ENCODE measurements around the gene CACNA2D2. TPM values are rescaled to one million over a fixed set of nuclear protein-coding genes. Genes with fewer than 3 reads are reported as not detected.
A peak's percentile ranks its signal among the peaks of the same experiment; 100 is the strongest.

Gene CACNA2D2
- total and polyA plus RNA-seq, 2 of the 8 experiments (the other 6 are each of a cell fraction or from before 2014, with no cell fraction given), result 14.1 to 25.0 TPM

DNA sequence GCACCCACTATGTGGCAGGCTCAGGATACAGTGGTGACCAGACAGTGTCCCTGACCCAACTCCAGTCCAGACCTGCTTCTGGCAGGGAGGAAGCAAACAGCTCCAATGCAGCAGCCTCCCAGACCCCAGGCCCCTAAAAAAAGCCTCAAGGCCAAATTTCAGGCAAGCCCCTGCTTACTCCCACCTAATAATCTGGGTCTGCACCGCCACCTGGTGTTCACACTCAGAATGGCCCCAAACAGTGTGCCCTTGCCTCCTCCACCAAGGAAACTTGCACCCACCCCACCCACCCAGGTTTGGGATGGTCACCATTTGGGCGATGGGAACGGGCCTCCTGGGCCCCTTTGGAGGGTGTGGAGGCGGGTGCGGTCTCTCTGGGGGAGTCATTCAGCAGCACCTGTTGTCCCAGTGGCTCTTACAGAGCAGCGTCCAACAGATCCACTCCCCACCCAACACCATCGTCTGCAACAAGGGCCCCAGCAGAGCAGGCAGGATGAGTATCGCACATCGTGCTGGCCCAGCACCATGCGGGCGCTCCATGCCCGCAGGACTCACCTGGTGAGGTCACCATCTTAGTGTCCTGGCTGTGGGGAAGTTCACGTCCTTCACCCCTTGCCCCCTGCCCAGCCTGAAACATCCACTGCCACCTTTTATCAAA, 46.8 kb upstream of the CACNA2D2 start:
- no peak overlapping the region for H2BK5ac ChIP-seq (ENCODE audit: low read depth, low read length)
- H2BK15ac ChIP-seq (ENCODE audit: low read length), result peak overlapping the region; percentile 72
- DNase-seq (ENCODE audit: low read depth in 1 of 2, low spot score in 2 of 2) (peak in 1 of 2 experiments; percentile 94), FAIRE-seq (peak; percentile 42)
- H2BK12ac ChIP-seq (ENCODE audit: low read depth, low read length), result 0 out of 2 replicates have a peak overlapping the region, but pooled peaks have one; percentile 75
- no peak overlapping the region for H3K4me2 ChIP-seq (ENCODE audit: insufficient read depth in 1 of 2, low read depth in 2 of 2, low read length in 2 of 2)
- H2BK20ac ChIP-seq (ENCODE audit: low read length), result no peak overlapping the region
- H3K79me1 ChIP-seq (ENCODE audit: low read depth, low read length), result no peaks in the 10 kb centered on the region
- no peak overlapping the region for H3K4ac ChIP-seq (replicated peaks; ENCODE audit: insufficient read length, low read depth, low read length)
- peaks cover 0 to 3% (median 0%) of the 10 kb centered on the region in 4 experiments; a peak in 3 of 7 replicates for H3K27me3 ChIP-seq (replicated peaks in 1 of 4; ENCODE audit: control insufficient read depth in 3 of 4, extremely low read depth in 1 of 4, insufficient read depth in 3 of 4, low read length in 3 of 4)
- H4K8ac ChIP-seq (ENCODE audit: extremely low read depth, insufficient read depth, low read length), result peak overlapping the region; percentile 66
- H3K18ac ChIP-seq (ENCODE audit: extremely low read depth, low read length), result no peak overlapping the region
- TF ChIP-seq, protein P1, sequence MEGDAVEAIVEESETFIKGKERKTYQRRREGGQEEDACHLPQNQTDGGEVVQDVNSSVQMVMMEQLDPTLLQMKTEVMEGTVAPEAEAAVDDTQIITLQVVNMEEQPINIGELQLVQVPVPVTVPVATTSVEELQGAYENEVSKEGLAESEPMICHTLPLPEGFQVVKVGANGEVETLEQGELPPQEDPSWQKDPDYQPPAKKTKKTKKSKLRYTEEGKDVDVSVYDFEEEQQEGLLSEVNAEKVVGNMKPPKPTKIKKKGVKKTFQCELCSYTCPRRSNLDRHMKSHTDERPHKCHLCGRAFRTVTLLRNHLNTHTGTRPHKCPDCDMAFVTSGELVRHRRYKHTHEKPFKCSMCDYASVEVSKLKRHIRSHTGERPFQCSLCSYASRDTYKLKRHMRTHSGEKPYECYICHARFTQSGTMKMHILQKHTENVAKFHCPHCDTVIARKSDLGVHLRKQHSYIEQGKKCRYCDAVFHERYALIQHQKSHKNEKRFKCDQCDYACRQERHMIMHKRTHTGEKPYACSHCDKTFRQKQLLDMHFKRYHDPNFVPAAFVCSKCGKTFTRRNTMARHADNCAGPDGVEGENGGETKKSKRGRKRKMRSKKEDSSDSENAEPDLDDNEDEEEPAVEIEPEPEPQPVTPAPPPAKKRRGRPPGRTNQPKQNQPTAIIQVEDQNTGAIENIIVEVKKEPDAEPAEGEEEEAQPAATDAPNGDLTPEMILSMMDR (IDR thresholded peaks at IDR 0.05; ENCODE audit: control extremely low read depth in 1 of 3, insufficient read depth in 1 of 3, low read depth in 1 of 3, low read length in 3 of 3), result peak in 2 of 3 experiments; percentile 81 to 88; a peak in 3 of 4 replicates
- TF ChIP-seq RAD21 (IDR thresholded peaks at IDR 0.05 in 1 of 2, conservative IDR thresholded peaks at IDR 0.05 in 1 of 2; ENCODE audit: low read depth in 2 of 2, low read length in 2 of 2), result peak; percentile 91
- TF ChIP-seq CEBPB (IDR thresholded peaks at IDR 0.05; ENCODE audit: low read depth, low read length), result no peak
- 0 out of 2 replicates have a peak, but pooled peaks have one; percentile 11 for TF ChIP-seq SP1 (IDR thresholded peaks at IDR 0.05; ENCODE audit: low read depth, low read length)
- TF ChIP-seq CHD1 (IDR thresholded peaks at IDR 0.05; ENCODE audit: low read depth, low read length), result no peak
- TF ChIP-seq YY1 (IDR thresholded peaks at IDR 0.05; ENCODE audit: low read depth, low read length), result 0 out of 2 replicates have a peak, but pooled peaks have one; percentile 30
- no peak overlapping the region for H3K23ac ChIP-seq (ENCODE audit: insufficient read length)
- H3K79me2 ChIP-seq (ENCODE audit: control insufficient read depth in 1 of 2, insufficient read depth in 2 of 2, low read length in 2 of 2), result no peaks in the 10 kb centered on the region
- H2AFZ ChIP-seq (ENCODE audit: low read length), result no peak overlapping the region
- POLR2A ChIA-PET (ENCODE audit: partially characterized antibody), result interaction anchor here (0.8 kb wide), 2 partner anchors 12 to 15 kb away, joined by 3 read pairs; no protein-coding TSS in a partner anchor
- H3K9ac ChIP-seq (replicated peaks in 1 of 4; ENCODE audit: extremely low read depth in 1 of 4, low read depth in 3 of 4, low read length in 3 of 4), result no peak overlapping the region
- H2BK120ac ChIP-seq (replicated peaks; ENCODE audit: low read depth, low read length), result no peak overlapping the region
- no peak overlapping the region for H3K4me3 ChIP-seq (ENCODE audit: extremely low read depth in 1 of 4, insufficient read depth in 2 of 4, low read depth in 3 of 4, low read length in 4 of 4)
- H3K56ac ChIP-seq (replicated peaks; ENCODE audit: insufficient read length, low read depth, low read length), result no peak overlapping the region
- peak overlapping the region; percentile 59; the same call in 1 of the 2 replicates for H2AK5ac ChIP-seq (ENCODE audit: low read depth, low read length)
- 58% methylated on average over 13 of the region's 13 CpGs; no CpG with 5 or more reads in 1 of the 2 experiments for WGBS, 2 experiments (ENCODE audit: extremely low coverage in 1 of 2, insufficient coverage in 1 of 2, insufficient read length in 1 of 2, insufficient replicate concordance in 2 of 2, low coverage in 1 of 2, low lambda C conversion rate in 2 of 2, missing lambda C conversion rate in 1 of 2)
- no peak overlapping the region for H3K14ac ChIP-seq (ENCODE audit: insufficient read length)
- H4K5ac ChIP-seq (ENCODE audit: insufficient read length, low read depth, low read length), result no peak overlapping the region
- peak overlapping the region; percentile 46 for H4K91ac ChIP-seq (replicated peaks; ENCODE audit: insufficient read length, low read length)
- H3K27ac ChIP-seq (ENCODE audit: low read depth, low read length), result no peak overlapping the region
- CTCF ChIA-PET (ENCODE audit: partially characterized antibody), result interaction anchor here (0.6 to 46.5 kb wide), 57 partner anchors 9 to 348 kb away, joined by 3 to 863 read pairs (median 5); partner anchors contain the start of genes CACNA2D2, CISH, HEMK1 and MAPKAPK3
- no peaks in the 10 kb centered on the region for H3K9me3 ChIP-seq (ENCODE audit: insufficient read depth in 2 of 2, low read depth in 1 of 2, low read length in 1 of 2)
- H4K20me1 ChIP-seq (replicated peaks in 1 of 2; ENCODE audit: control insufficient read depth in 1 of 2, insufficient read depth in 2 of 2, low read length in 2 of 2), result no peaks in the 10 kb centered on the region
- H3K23me2 ChIP-seq (ENCODE audit: low read depth, low read length), result no peaks in the 10 kb centered on the region
- H3K36me3 ChIP-seq (ENCODE audit: control insufficient read depth in 2 of 4, insufficient read depth in 4 of 4, low read length in 3 of 4), result no peaks in the 10 kb centered on the region
- peaks cover 0 to 6% (median 2%) of the 10 kb centered on the region in 4 experiments; a peak in 3 of 7 replicates for H3K4me1 ChIP-seq (replicated peaks in 1 of 4; ENCODE audit: control insufficient read depth in 3 of 4, insufficient read depth in 4 of 4, low read length in 3 of 4)

Data from H1 (cell line).